WERI-Rb-1 (cell line): ENCODE data around the gene IQSEC3.

Source experiments
- DNase-seq: peaks from one replicate; pipeline ENCODE4 v3.0.0-alpha.2; 2020
- H3K27ac ChIP-seq: fragments of 250-450 bp; sonication (Bioruptor Pico); 2 replicates; pipeline ENCODE4 v1.5.1; 2020; ENCODE audit warnings: mild to moderate bottlenecking, moderate library complexity
- H3K27me3 ChIP-seq: fragments of 250-450 bp; sonication (Bioruptor Pico); 2 replicates; pipeline ENCODE4 v1.5.1; 2021; ENCODE audit warnings: mild to moderate bottlenecking, low read depth, moderate library complexity; ENCODE audit not compliant: insufficient read depth, severe bottlenecking
- H3K36me3 ChIP-seq: fragments of 250-450 bp; sonication (Bioruptor Pico); 2 replicates; pipeline ENCODE4 v1.5.1; 2020; ENCODE audit warnings: mild to moderate bottlenecking, moderate library complexity
- H3K4me3 ChIP-seq: 2 replicates; pipeline ENCODE4 v1.5.1; 2011; ENCODE audit warnings: low read depth, mild to moderate bottlenecking, control low read depth, low read length
- H3K9me3 ChIP-seq: fragments of 250-450 bp; sonication (Bioruptor Pico); 2 replicates; pipeline ENCODE4 v1.5.1; 2021; ENCODE audit warnings: mild to moderate bottlenecking, moderate library complexity; ENCODE audit not compliant: severe bottlenecking
- TF ChIP-seq, protein P1 (sequence below): IDR thresholded peaks from 2 replicates; pipeline ENCODE4 v1.5.1; 2011; ENCODE audit warnings: low read depth, mild to moderate bottlenecking, control low read depth, inconsistent platforms, low read length

The IQSEC3 gene

DNA sequence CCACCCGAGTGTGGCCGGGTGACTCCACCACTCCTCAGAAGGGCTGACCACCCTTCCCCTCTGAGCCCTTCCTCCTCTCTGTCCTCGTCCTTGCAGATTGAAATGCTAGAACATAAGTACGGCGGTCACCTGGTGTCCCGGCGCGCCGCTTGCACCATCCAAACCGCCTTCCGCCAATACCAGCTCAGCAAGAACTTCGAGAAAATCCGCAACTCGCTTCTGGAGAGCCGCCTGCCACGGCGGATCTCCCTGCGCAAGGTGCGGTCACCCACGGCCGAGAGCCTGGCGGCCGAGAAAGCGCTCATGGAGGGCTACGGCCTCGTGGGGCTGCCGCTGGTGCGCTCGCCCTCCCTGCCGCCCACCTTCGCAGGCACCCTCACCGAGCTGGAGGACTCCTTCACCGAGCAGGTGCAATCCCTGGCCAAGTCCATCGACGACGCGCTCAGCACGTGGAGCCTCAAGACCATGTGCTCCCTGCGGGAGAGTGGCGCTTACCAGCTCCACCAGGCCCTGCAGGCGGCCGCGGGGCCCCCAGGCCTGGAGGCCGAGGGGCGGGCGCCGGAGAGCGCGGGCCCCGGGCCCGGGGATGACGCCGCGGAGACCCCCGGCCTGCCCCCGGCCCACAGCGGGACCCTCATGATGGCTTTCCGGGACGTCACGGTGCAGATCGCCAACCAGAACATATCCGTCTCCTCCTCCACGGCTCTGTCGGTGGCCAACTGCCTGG is 71.8 kb downstream of the IQSEC3 start:
- Histone ChIP-seq H3K9me3 (no peaks in the 10 kb centered on the region), H3K4me3 (no peak overlapping the region), H3K27me3 (no peaks in the 10 kb centered on the region), H3K36me3 (no peaks in the 10 kb centered on the region), H3K27ac (no peak overlapping the region)
- DNase-seq: no peak
- TF ChIP-seq, protein P1, sequence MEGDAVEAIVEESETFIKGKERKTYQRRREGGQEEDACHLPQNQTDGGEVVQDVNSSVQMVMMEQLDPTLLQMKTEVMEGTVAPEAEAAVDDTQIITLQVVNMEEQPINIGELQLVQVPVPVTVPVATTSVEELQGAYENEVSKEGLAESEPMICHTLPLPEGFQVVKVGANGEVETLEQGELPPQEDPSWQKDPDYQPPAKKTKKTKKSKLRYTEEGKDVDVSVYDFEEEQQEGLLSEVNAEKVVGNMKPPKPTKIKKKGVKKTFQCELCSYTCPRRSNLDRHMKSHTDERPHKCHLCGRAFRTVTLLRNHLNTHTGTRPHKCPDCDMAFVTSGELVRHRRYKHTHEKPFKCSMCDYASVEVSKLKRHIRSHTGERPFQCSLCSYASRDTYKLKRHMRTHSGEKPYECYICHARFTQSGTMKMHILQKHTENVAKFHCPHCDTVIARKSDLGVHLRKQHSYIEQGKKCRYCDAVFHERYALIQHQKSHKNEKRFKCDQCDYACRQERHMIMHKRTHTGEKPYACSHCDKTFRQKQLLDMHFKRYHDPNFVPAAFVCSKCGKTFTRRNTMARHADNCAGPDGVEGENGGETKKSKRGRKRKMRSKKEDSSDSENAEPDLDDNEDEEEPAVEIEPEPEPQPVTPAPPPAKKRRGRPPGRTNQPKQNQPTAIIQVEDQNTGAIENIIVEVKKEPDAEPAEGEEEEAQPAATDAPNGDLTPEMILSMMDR: no peak

DNA sequence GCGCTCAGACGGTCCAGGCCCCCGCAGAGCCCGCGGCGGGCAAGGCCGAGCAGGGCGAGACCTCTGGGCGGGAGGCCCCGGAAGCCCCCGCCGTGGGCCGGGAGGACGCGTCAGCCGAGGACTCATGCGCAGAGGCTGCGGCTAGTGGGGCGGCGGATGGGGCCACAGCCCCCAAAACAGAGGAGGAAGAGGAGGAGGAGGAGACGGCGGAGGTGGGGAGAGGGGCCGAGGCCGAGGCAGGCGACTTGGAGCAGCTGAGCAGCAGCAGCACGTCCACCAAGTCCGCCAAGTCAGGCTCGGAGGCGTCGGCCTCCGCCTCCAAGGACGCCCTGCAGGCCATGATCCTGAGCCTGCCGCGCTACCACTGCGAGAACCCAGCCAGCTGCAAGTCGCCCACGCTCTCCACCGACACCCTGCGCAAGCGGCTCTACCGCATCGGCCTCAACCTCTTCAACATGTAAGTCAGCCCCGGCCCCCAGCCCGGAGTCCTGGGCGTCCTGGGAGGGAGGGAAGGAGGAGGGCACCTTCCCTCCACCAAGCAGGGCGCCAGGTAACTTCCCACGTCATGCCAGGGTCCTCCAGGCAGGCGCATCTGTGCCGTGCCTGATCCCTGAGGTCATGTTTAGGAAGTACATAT is 72.4 kb downstream of the IQSEC3 start:
- TF ChIP-seq, protein P1: no peak
- Histone ChIP-seq H3K27me3 (no peaks in the 10 kb centered on the region), H3K36me3 (no peaks in the 10 kb centered on the region), H3K27ac (peak overlapping the region; percentile 54), H3K4me3 (no peak overlapping the region), H3K9me3 (no peaks in the 10 kb centered on the region)
- no peak for DNase-seq

DNA sequence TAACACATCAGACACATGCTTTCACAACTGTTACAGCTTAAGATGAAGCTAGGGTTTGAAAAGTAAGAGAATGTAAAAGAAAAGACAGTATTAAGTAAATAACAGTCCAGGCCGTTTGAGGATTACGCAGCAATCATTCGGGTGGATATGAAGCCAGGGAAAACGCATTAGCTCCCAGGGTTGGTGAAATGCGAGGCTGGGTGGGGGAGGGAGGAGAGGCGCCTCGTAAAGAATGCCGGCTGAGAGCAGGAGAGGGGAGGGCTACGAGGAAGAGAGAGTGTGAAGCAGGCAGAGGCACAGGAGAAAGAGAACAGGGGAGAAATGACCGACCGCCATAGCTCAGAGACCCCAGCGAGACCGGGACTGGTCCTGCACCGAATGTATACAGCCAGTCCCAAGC is 73.0 kb downstream of the IQSEC3 start:
- TF ChIP-seq, protein P1: no peak
- no peak overlapping the region for H3K4me3 ChIP-seq
- no peaks in the 10 kb centered on the region for H3K27me3 ChIP-seq
- no peaks in the 10 kb centered on the region for H3K36me3 ChIP-seq
- no peaks in the 10 kb centered on the region for H3K9me3 ChIP-seq
- peak overlapping the region; percentile 54 for H3K27ac ChIP-seq
- DNase-seq: peak; percentile 71

DNA sequence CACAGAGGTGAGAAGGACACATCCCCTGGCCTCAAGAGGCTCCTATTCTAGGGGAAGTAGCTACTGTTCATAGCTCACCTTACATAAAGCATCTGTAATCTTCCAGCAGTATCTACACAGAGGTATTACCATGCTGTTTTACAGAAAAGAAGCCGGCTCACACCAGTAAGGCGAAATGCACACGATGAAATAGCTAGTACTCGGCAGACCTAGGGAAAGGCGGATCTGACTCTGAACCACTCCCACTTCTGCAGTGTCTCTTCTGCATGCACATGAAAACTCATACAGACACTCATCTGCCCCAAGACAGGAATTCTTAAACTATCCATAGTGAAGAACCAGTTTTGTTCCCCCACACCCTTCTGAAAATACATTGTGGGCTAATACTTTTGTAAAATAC is 73.6 kb downstream of the IQSEC3 start:
- no peaks in the 10 kb centered on the region for H3K36me3 ChIP-seq
- H3K27ac ChIP-seq: peak overlapping the region; percentile 54; the same call in 1 of the 2 replicates
- no peaks in the 10 kb centered on the region for H3K27me3 ChIP-seq
- TF ChIP-seq, protein P1: no peak
- no peak overlapping the region for H3K4me3 ChIP-seq
- DNase-seq: no peak
- H3K9me3 ChIP-seq: no peaks in the 10 kb centered on the region

DNA sequence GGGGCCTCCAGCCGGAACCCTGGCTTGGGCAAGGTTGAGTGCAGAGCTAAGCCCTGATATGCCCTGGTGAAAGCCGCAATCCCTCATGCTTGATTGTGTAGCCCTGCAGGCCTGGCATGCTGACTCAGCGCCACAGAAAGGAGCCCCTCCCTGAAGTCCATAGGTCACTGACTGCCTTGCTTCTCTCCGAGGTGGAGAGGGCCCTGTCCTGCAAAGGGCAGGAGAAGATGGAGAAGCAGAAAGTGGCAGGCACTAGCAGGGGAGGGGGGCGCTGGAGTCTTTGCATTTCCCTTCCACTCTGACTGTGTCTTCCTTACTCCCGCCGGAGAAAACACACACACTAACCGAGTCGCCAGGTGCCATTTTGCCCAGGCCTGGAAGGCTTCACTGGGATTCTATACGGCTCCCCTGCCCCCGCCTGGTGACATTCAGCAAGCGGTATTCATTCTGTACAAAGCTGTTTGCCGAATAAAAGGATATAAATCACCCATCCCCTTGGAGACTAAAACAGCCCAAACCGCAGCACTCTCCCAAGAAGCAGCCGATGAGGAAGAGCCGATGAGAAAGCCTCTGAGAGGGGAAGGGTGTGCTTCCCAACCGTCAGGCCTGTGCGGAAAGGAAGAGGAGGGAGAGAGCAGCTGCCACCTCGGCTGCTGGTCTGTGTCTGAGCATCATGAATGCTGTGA is 77.5 kb downstream of the IQSEC3 start:
- TF ChIP-seq, protein P1: no peak
- Histone ChIP-seq H3K9me3 (no peaks in the 10 kb centered on the region), H3K36me3 (no peaks in the 10 kb centered on the region), H3K27me3 (no peaks in the 10 kb centered on the region), H3K4me3 (no peak overlapping the region), H3K27ac (no peak overlapping the region)
- DNase-seq: no peak
